HCEC 1CT (cell line): ENCODE measurements around the gene CYGB.
A peak's percentile ranks its signal among the peaks of the same experiment; 100 is the strongest.

Source experiments
- DNase-seq: peaks from one replicate; pipeline ENCODE4 v3.0.0-alpha.2; 2017

CYGB gene

GRCh38 chr17:76549215-76549518 is 11.7 kb upstream of the CYGB start:
- DNase-seq, result no peak

GRCh38 chr17:76548378-76549214 is 11.1 kb upstream of the CYGB start:
- DNase-seq, result no peak

DNA sequence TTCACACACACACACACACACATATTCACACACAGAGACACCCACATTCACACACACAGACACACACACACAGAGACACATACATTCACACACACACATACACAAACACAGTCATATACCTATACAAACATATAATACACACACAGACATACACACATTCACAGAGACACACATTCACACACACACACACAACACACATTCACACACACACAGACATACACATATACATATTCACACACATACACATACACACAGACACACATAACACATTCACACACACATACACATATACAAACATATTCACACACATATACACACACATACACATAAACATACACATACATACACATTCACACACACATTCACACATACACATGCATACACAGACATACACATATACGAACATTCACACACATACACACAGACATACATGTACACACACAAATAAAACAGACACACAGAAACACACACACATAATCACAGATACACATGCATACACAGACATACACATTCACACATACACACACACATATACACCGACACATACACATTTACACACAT is 10.2 kb upstream of the CYGB start:
- no peak for DNase-seq

GRCh38 chr17:76547183-76547641 is 9.7 kb upstream of the CYGB start:
- peak; percentile 81 for DNase-seq

DNA sequence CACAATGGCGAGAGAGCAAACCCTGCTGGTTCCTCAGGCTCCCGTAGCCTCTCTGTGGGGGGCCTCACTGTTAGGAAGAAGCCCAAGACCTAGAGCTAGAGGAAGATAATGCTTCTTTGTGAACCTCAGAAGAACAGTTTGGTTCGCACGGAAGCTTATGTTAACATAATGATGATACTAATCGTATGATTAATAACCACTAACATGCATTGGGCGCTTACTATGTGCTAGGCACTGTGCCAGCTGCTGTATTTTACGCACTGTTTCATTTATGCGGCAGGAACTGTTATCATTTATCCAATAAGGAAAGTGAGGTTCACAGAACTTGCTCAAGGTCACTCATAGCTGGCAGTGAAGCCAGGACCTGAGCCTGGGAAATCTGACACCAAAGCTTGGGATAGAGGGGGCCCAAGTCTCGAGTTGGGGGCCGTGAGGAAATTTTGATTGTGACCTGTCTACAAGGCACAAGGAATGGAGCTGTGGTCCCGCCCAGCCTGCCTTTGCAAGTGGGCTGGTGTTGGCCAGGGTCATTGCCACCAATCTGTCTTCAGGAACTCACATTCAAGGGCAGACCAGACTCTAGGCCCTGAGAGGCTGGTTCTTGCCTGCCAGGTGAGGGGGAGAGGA is 9.2 kb upstream of the CYGB start:
- peak; percentile 98 for DNase-seq

GRCh38 chr17:76545918-76546555 is 8.5 kb upstream of the CYGB start:
- DNase-seq, result no peak

- no peak for DNase-seq
Observed at GRCh38 chr17:76544546-76545365, 7.2 kb upstream of the CYGB start.

GRCh38 chr17:76543826-76544545 is 6.5 kb upstream of the CYGB start:
- DNase-seq, result no peak

DNA sequence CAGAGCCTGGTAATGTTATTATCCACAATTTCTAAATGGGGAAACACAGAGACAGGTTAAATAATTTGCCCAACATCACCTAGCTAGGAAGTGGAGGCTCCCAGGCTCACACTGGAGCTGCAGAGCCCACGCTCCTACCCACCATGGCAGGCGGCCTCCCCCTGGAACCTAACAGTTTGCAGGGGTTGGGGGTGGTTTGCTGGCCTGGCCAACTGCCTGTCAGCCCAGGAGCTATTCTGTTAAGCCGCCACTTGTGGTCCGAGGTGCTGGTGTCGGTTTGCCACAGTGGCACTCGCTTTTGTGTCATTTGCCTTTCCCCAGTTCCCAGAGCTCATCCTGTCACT is 5.9 kb upstream of the CYGB start:
- no peak for DNase-seq

GRCh38 chr17:76542984-76543383 is 5.5 kb upstream of the CYGB start:
- no peak for DNase-seq

DNA sequence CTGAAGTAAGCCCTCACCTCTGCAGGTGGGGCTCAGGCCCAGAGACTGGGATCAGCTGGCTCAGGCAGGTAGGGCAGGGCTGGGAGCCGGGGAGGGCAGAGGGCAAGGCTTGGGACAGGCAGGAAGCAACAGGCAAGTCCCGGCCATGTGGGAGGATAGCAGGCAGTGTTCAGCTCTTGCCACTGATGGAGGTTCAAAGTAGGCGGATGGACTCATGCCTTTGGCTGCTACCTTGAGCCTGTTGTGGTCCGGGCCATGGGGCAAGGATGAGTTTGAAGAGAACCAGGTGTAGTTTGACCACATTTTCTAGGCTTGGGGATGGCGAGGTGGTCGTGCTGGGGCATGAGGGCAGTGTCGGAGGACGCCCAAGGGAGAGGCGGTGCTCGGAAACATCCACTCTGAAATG is 5.1 kb upstream of the CYGB start:
- no peak for DNase-seq

GRCh38 chr17:76541739-76542454 is 4.4 kb upstream of the CYGB start:
- DNase-seq, result no peak

GRCh38 chr17:76540381-76541300 is 3.1 kb upstream of the CYGB start:
- peak; percentile 96 for DNase-seq

- DNase-seq, result no peak
Observed at GRCh38 chr17:76539631-76540271, 2.2 kb upstream of the CYGB start, which contains the start of gene PRCD. Gene PRCD (plus strand): TSS chr17:76540044. CDS start chr17:76540142, 98 bp downstream.

DNA sequence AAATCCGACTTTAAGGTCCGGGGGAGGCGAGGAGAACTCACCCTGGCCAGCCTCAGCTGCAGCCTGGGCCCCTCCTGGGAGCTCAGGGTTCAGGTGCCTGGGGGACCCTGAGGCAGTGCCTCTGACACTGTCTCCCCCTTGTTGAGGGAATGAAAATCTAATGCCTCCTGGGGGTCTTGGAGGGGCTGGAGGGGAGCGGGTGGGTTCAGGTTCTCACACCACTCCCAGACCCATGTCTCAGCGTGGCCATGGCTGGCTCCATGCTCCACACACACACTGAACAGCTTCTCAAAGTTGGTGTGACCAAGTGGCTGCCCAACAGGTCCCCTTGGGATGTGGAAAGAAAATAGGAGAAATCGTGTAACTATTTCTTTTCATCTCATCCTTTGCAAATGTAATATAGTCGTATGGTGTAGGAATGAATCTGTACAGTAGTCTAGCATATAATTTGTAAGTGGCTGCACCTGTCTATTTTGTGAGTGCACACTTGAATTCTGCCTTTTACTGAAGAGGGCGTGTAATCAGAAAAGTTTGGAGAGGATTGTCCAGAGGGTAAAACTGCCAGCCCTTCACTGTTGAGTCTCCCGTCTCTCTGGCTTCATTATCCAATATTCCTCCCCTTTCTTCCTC is 1.5 kb upstream of the CYGB start:
- no peak for DNase-seq

GRCh38 chr17:76538281-76538931 is 897 bp upstream of the CYGB start:
- DNase-seq, result no peak

DNA sequence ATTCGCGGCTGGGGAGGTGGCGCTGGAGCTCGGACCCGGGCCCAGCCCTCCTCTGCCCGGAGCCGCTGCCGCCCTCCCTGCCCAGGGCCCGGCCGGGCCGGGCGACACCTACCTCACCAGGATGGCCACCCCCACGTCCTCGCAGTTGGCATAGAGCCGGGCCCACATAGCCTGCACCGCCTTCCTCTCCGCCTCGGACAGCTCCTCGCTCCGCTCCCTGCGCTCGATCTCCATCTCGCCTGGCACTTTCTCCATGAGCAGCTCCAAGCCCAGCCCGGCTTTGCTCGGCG is 276 bp downstream of the CYGB start:
- peak; percentile 41 for DNase-seq

- DNase-seq, result no peak
Observed at GRCh38 chr17:76536511-76537287, 810 bp downstream of the CYGB start.
